ENCODE measurements around the gene MYL6. TPM values are rescaled to one million over a fixed set of nuclear protein-coding genes. Genes with fewer than 3 reads are reported as not detected.

The MYL6 gene
- total RNA-seq, 1 experiment from 2014 or later = 716 TPM

GRCh38 chr12:56128670-56129205 is 29.4 kb upstream of the MYL6 start:
- Mint-ChIP-seq H3K27ac (ENCODE audit: low read depth, unreplicated experiment) (peak overlapping the region; percentile 84), H3K4me3 (ENCODE audit: unreplicated experiment) (peak overlapping the region; percentile 84), H3K36me3 (ENCODE audit: insufficient read depth, unreplicated experiment) (peaks cover 43% of the 10 kb centered on the region), H3K4me1 (ENCODE audit: insufficient read depth, unreplicated experiment) (peaks cover 26% of the 10 kb centered on the region), H3K27me3 (ENCODE audit: insufficient read depth, unreplicated experiment) (no peaks in the 10 kb centered on the region), H3K9me3 (ENCODE audit: unreplicated experiment) (no peaks in the 10 kb centered on the region)
- peak; percentile 44 for DNase-seq (ENCODE audit: unreplicated experiment)
- no peak for TF ChIP-seq CTCF (IDR thresholded peaks at IDR 0.05; ENCODE audit: unreplicated experiment)
- POLR2A ChIA-PET = interaction anchor here (0.6 to 5.5 kb wide), 41 partner anchors 9 to 340 kb away, joined by 3 to 165 read pairs (median 6); partner anchors contain the start of genes ANKRD52, COQ10A, ERBB3 and MYL6
- CTCF ChIA-PET = interaction anchor here (0.6 to 2.3 kb wide), 7 partner anchors 9 to 495 kb away, joined by 3 to 9 read pairs (median 4); partner anchors contain the start of gene SMARCC2
- intact Hi-C loops (cut with micrococcal nuclease) = loop anchor here (2.0 kb wide), 1 partner anchor 22 kb away; no protein-coding TSS in a partner anchor
- no TSS peak for BruUV-seq (replicated peaks)

- BruUV-seq (replicated peaks) = no TSS peak
- Mint-ChIP-seq H3K9me3 (ENCODE audit: unreplicated experiment) (no peaks in the 10 kb centered on the region), H3K27ac (ENCODE audit: low read depth, unreplicated experiment) (peak overlapping the region; percentile 84), H3K36me3 (ENCODE audit: insufficient read depth, unreplicated experiment) (peaks cover 49% of the 10 kb centered on the region), H3K4me3 (ENCODE audit: unreplicated experiment) (peak overlapping the region; percentile 84), H3K27me3 (ENCODE audit: insufficient read depth, unreplicated experiment) (no peaks in the 10 kb centered on the region), H3K4me1 (ENCODE audit: insufficient read depth, unreplicated experiment) (peaks cover 26% of the 10 kb centered on the region)
- intact Hi-C loops (cut with micrococcal nuclease) = loop anchor here (2.0 kb wide), 1 partner anchor 21 kb away; no protein-coding TSS in a partner anchor
- peak; percentile 61 for DNase-seq (ENCODE audit: unreplicated experiment)
- TF ChIP-seq CTCF (IDR thresholded peaks at IDR 0.05; ENCODE audit: unreplicated experiment) = no peak
- POLR2A ChIA-PET = interaction anchor here (0.9 to 5.5 kb wide), 18 partner anchors 8 to 340 kb away, joined by 3 to 165 read pairs (median 12); partner anchors contain the start of genes ERBB3, MYL6, MYL6B and PA2G4
- CTCF ChIA-PET = interaction anchor here (0.9 to 2.7 kb wide), 6 partner anchors 10 to 129 kb away, joined by 3 to 11 read pairs (median 5); partner anchors contain the start of genes SMARCC2 and ZC3H10
Measured at GRCh38 chr12:56129206-56129941, 28.8 kb upstream of the MYL6 start.

- no peaks in the 10 kb centered on the region for H3K9me3 Mint-ChIP-seq (ENCODE audit: unreplicated experiment)
- H3K4me1 Mint-ChIP-seq (ENCODE audit: insufficient read depth, unreplicated experiment) = peaks cover 26% of the 10 kb centered on the region
- POLR2A ChIA-PET = interaction anchor here (1.1 to 5.5 kb wide), 6 partner anchors 10 to 59 kb away, joined by 5 to 165 read pairs (median 52); partner anchors contain the start of genes MYL6, MYL6B, RPL41 and SMARCC2
- H3K4me3 Mint-ChIP-seq (ENCODE audit: unreplicated experiment) = peak overlapping the region; percentile 84
- H3K27me3 Mint-ChIP-seq (ENCODE audit: insufficient read depth, unreplicated experiment) = no peaks in the 10 kb centered on the region
- CTCF ChIA-PET = interaction anchor here (0.6 to 2.7 kb wide), 6 partner anchors 10 to 60 kb away, joined by 3 to 11 read pairs (median 5); partner anchors contain the start of genes SMARCC2 and ZC3H10
- H3K27ac Mint-ChIP-seq (ENCODE audit: low read depth, unreplicated experiment) = peak overlapping the region; percentile 84
- intact Hi-C loops (cut with micrococcal nuclease) = loop anchor here (2.0 kb wide), 1 partner anchor 21 kb away; no protein-coding TSS in a partner anchor
- no TSS peak for BruUV-seq (replicated peaks)
- TF ChIP-seq CTCF (IDR thresholded peaks at IDR 0.05; ENCODE audit: unreplicated experiment) = no peak
- peaks cover 53% of the 10 kb centered on the region for H3K36me3 Mint-ChIP-seq (ENCODE audit: insufficient read depth, unreplicated experiment)
- no peak for DNase-seq (ENCODE audit: unreplicated experiment)
Measured at GRCh38 chr12:56129942-56130495, 28.1 kb upstream of the MYL6 start.

Data from MCF 10A (cell line).